Measurements from ENCODE around the gene IL15RA.

- TF ChIP-seq CTCF (IDR thresholded peaks at IDR 0.05; ENCODE audit: insufficient read depth, low read depth, low read length) (no peak), EZH2 (IDR thresholded peaks at IDR 0.05; ENCODE audit: insufficient read depth, low read length) (no peak)
Measured at GRCh38 chr10:6020826-6021225, 43.5 kb upstream of the IL15RA start.
